ENCODE measurements around the gene FABP1.

Gene FABP1

GRCh38 chr2:88116669-88117432, 11.0 kb downstream of the FABP1 start:
- H3K27ac ChIP-seq (ENCODE audit: low read depth, low read length), result no peak overlapping the region
- no peaks in the 10 kb centered on the region for H3K9me3 ChIP-seq (ENCODE audit: control insufficient read depth in 5 of 5, low read length in 5 of 5)
- H3K36me3 ChIP-seq (ENCODE audit: control insufficient read depth in 5 of 5, insufficient read depth in 5 of 5, low read length in 5 of 5), result no peaks in the 10 kb centered on the region
- H3K4me1 ChIP-seq (ENCODE audit: control insufficient read depth in 5 of 5, insufficient read depth in 5 of 5, low read length in 5 of 5), result peaks cover 0 to 4% (median 0%) of the 10 kb centered on the region in 5 donors
- no peak overlapping the region for H3K9ac ChIP-seq (ENCODE audit: low read length in 5 of 5)
- H3K4me3 ChIP-seq (ENCODE audit: low read depth in 1 of 5, low read length in 5 of 5), result no peak overlapping the region
- peaks cover 0 to 3% (median 0%) of the 10 kb centered on the region in 5 donors for H3K27me3 ChIP-seq (ENCODE audit: control insufficient read depth in 5 of 5, insufficient read depth in 4 of 5, low read length in 5 of 5)

DNA sequence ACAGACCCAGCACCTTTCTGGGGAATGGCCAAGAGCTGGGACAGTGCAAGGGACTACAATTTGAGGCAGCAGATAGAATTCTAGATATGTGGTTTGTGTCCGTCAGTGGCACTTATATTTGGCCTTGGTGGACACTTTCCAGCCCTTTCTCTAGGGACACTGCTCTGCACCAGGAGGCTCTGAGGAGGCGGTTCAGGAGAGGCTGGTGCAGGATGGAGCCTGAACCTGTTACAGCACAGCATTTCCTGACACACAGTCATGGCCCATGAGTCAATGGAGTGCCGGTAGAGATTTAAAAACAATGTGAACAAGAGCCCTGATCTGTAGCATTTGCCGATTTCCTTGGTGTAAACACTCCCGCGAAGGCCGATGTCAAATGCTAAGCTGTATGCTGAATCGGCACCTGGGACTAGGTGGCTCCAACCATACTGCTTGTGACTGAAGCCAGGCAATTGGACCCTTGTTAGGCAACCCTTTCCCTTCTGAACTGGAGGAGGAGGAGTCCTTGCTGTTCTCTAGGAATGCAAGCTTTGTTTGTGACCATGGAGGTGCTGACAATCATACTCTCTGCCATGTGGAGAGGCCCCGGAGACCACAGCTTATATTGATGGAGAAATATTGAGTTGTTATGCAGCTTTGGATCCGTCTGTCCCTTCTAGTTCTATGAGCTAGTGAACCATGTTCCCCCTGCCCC, 11.9 kb downstream of the FABP1 start:
- peaks cover 0 to 3% (median 0%) of the 10 kb centered on the region in 5 donors for H3K27me3 ChIP-seq (ENCODE audit: control insufficient read depth in 5 of 5, insufficient read depth in 4 of 5, low read length in 5 of 5)

GRCh38 chr2:88114889-88115288, 13.0 kb downstream of the FABP1 start:
- no peaks in the 10 kb centered on the region for H3K36me3 ChIP-seq (ENCODE audit: control insufficient read depth in 5 of 5, insufficient read depth in 5 of 5, low read length in 5 of 5)
- no peak overlapping the region for H3K9ac ChIP-seq (ENCODE audit: low read length in 5 of 5)
- H3K27ac ChIP-seq (ENCODE audit: low read depth, low read length), result no peak overlapping the region
- no peaks in the 10 kb centered on the region for H3K9me3 ChIP-seq (ENCODE audit: control insufficient read depth in 5 of 5, low read length in 5 of 5)
- H3K27me3 ChIP-seq (ENCODE audit: control insufficient read depth in 5 of 5, insufficient read depth in 4 of 5, low read length in 5 of 5), result peaks cover 0 to 3% (median 0%) of the 10 kb centered on the region in 5 donors
- no peak overlapping the region for H3K4me3 ChIP-seq (ENCODE audit: low read depth in 1 of 5, low read length in 5 of 5)
- peaks cover 0 to 4% (median 0%) of the 10 kb centered on the region in 5 donors for H3K4me1 ChIP-seq (ENCODE audit: control insufficient read depth in 5 of 5, insufficient read depth in 5 of 5, low read length in 5 of 5)

More for the DNA sequence above, 11.9 kb downstream of the FABP1 start:
- no peaks in the 10 kb centered on the region for H3K9me3 ChIP-seq (ENCODE audit: control insufficient read depth in 5 of 5, low read length in 5 of 5)
- no peaks in the 10 kb centered on the region for H3K36me3 ChIP-seq (ENCODE audit: control insufficient read depth in 5 of 5, insufficient read depth in 5 of 5, low read length in 5 of 5)
- peaks cover 0 to 4% (median 0%) of the 10 kb centered on the region in 5 donors for H3K4me1 ChIP-seq (ENCODE audit: control insufficient read depth in 5 of 5, insufficient read depth in 5 of 5, low read length in 5 of 5)
- H3K9ac ChIP-seq (ENCODE audit: low read length in 5 of 5), result no peak overlapping the region
- H3K27ac ChIP-seq (ENCODE audit: low read depth, low read length), result no peak overlapping the region
- no peak overlapping the region for H3K4me3 ChIP-seq (ENCODE audit: low read depth in 1 of 5, low read length in 5 of 5)

- H3K27ac ChIP-seq (ENCODE audit: low read depth, low read length), result no peak overlapping the region
- H3K4me1 ChIP-seq (ENCODE audit: control insufficient read depth in 5 of 5, insufficient read depth in 5 of 5, low read length in 5 of 5), result peaks cover 0 to 4% (median 0%) of the 10 kb centered on the region in 5 donors
- no peak overlapping the region for H3K9ac ChIP-seq (ENCODE audit: low read length in 5 of 5)
- H3K27me3 ChIP-seq (ENCODE audit: control insufficient read depth in 5 of 5, insufficient read depth in 4 of 5, low read length in 5 of 5), result peaks cover 0 to 2% (median 0%) of the 10 kb centered on the region in 5 donors
- H3K9me3 ChIP-seq (ENCODE audit: control insufficient read depth in 5 of 5, low read length in 5 of 5), result no peaks in the 10 kb centered on the region
- H3K36me3 ChIP-seq (ENCODE audit: control insufficient read depth in 5 of 5, insufficient read depth in 5 of 5, low read length in 5 of 5), result no peaks in the 10 kb centered on the region
- no peak overlapping the region for H3K4me3 ChIP-seq (ENCODE audit: low read depth in 1 of 5, low read length in 5 of 5)
These were observed 14.8 kb downstream of the FABP1 start for GRCh38 chr2:88113069-88113468.

DNA sequence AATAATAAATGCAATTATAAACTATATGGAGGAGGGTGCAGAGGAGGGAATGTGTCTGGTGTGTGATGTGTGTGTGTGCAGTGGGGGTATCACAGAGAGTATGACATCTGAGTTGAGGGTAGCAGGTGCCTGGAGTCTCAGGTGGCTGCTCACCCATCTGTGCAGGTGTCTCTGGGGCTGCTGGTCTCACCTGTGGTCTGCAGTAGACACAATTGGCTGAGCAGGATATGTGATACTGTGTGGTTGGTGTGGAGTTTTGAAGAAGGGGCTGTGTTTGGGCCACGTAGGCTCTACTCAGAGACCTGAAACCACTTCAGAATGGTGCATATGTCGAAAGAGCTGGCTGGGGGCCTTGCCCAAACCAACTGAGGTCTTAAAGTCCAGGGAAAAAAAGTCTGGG, 17.0 kb downstream of the FABP1 start:
- no peaks in the 10 kb centered on the region for H3K27me3 ChIP-seq (ENCODE audit: control insufficient read depth in 5 of 5, insufficient read depth in 4 of 5, low read length in 5 of 5)

GRCh38 chr2:88108796-88109195, 19.1 kb downstream of the FABP1 start:
- Histone ChIP-seq H3K36me3 (ENCODE audit: control insufficient read depth in 5 of 5, insufficient read depth in 5 of 5, low read length in 5 of 5) (no peaks in the 10 kb centered on the region), H3K4me3 (ENCODE audit: low read depth in 1 of 5, low read length in 5 of 5) (no peak overlapping the region), H3K4me1 (ENCODE audit: control insufficient read depth in 5 of 5, insufficient read depth in 5 of 5, low read length in 5 of 5) (no peaks in the 10 kb centered on the region), H3K9me3 (ENCODE audit: control insufficient read depth in 5 of 5, low read length in 5 of 5) (no peaks in the 10 kb centered on the region), H3K27me3 (ENCODE audit: control insufficient read depth in 5 of 5, insufficient read depth in 4 of 5, low read length in 5 of 5) (no peaks in the 10 kb centered on the region), H3K27ac (ENCODE audit: low read depth, low read length) (no peak overlapping the region), H3K9ac (ENCODE audit: low read length in 5 of 5) (no peak overlapping the region)

More for the DNA sequence above, 17.0 kb downstream of the FABP1 start:
- Histone ChIP-seq H3K36me3 (ENCODE audit: control insufficient read depth in 5 of 5, insufficient read depth in 5 of 5, low read length in 5 of 5) (no peaks in the 10 kb centered on the region), H3K4me1 (ENCODE audit: control insufficient read depth in 5 of 5, insufficient read depth in 5 of 5, low read length in 5 of 5) (peaks cover 0 to 4% (median 0%) of the 10 kb centered on the region in 5 donors), H3K4me3 (ENCODE audit: low read depth in 1 of 5, low read length in 5 of 5) (no peak overlapping the region), H3K9ac (ENCODE audit: low read length in 5 of 5) (no peak overlapping the region), H3K9me3 (ENCODE audit: control insufficient read depth in 5 of 5, low read length in 5 of 5) (no peaks in the 10 kb centered on the region), H3K27ac (ENCODE audit: low read depth, low read length) (no peak overlapping the region)

GRCh38 chr2:88100489-88100858, 27.4 kb downstream of the FABP1 start:
- Histone ChIP-seq H3K27ac (ENCODE audit: low read depth, low read length) (no peak overlapping the region), H3K27me3 (ENCODE audit: control insufficient read depth in 5 of 5, insufficient read depth in 4 of 5, low read length in 5 of 5) (peaks cover 0 to 4% (median 0%) of the 10 kb centered on the region in 5 donors), H3K4me1 (ENCODE audit: control insufficient read depth in 5 of 5, insufficient read depth in 5 of 5, low read length in 5 of 5) (peaks cover 0 to 12% (median 7%) of the 10 kb centered on the region in 5 donors), H3K9me3 (ENCODE audit: control insufficient read depth in 5 of 5, low read length in 5 of 5) (no peaks in the 10 kb centered on the region), H3K36me3 (ENCODE audit: control insufficient read depth in 5 of 5, insufficient read depth in 5 of 5, low read length in 5 of 5) (no peaks in the 10 kb centered on the region), H3K9ac (ENCODE audit: low read length in 5 of 5) (no peak overlapping the region), H3K4me3 (ENCODE audit: low read depth in 1 of 5, low read length in 5 of 5) (no peak overlapping the region)

DNA sequence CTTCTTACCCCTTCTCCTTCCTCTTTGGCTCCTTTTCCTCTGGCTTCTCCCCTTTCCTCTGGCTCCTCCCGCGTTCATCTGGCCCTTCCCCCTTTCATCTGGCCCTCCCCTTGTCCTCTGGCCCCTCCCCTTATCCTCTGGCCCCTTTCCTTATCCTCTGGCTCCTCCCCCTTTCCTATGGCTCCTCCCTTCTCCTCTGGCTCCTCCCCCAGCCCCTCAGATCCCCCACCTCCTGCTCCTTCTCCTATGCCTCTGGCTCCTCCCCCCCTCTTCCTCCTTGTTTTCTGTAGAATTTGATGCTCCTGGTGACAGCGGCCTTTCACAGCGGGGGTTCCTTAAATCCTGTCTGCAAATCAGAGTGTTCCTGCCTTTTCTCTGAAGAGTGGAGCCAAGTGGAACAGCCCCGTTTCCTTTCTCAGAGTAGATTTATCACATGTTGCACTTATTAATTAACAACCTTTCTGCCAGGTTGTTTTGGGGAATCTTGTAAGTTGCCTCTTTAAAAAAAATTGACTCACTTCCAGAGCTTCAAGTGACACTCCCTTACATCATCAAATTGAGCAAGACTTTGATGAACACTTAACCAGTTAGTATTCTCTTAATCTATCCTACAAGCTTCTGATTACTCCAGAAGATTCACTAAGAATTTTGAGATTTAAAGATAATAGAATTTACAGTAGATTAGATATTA, 27.9 kb downstream of the FABP1 start:
- no peaks in the 10 kb centered on the region for H3K9me3 ChIP-seq (ENCODE audit: control insufficient read depth in 5 of 5, low read length in 5 of 5)
- H3K9ac ChIP-seq (ENCODE audit: low read length in 5 of 5), result no peak overlapping the region
- H3K36me3 ChIP-seq (ENCODE audit: control insufficient read depth in 5 of 5, insufficient read depth in 5 of 5, low read length in 5 of 5), result no peaks in the 10 kb centered on the region
- H3K27me3 ChIP-seq (ENCODE audit: control insufficient read depth in 5 of 5, insufficient read depth in 4 of 5, low read length in 5 of 5), result peaks cover 0 to 4% (median 0%) of the 10 kb centered on the region in 5 donors
- no peak overlapping the region for H3K27ac ChIP-seq (ENCODE audit: low read depth, low read length)
- H3K4me3 ChIP-seq (ENCODE audit: low read depth in 1 of 5, low read length in 5 of 5), result no peak overlapping the region
- H3K4me1 ChIP-seq (ENCODE audit: control insufficient read depth in 5 of 5, insufficient read depth in 5 of 5, low read length in 5 of 5), result peaks cover 0 to 12% (median 7%) of the 10 kb centered on the region in 5 donors

DNA sequence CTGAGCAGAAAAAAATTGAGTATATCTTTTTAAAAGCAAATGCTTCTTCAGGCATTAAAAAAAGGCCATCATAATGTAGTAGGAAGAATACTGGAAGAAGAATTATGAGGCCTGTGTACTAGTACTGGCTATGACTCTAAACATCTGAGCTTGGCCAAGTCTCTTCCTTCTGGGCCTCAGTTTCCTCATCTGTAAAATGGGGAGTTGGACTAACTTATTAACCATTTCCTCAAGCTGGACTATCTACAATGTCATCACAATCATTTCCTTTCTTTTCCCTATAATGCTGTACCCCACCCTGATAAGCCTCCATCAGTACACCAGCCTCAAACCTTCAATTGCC, 29.3 kb downstream of the FABP1 start:
- Histone ChIP-seq H3K4me1 (ENCODE audit: control insufficient read depth in 5 of 5, insufficient read depth in 5 of 5, low read length in 5 of 5) (peaks cover 0 to 12% (median 7%) of the 10 kb centered on the region in 5 donors), H3K4me3 (ENCODE audit: low read depth in 1 of 5, low read length in 5 of 5) (no peak overlapping the region), H3K27ac (ENCODE audit: low read depth, low read length) (no peak overlapping the region), H3K9ac (ENCODE audit: low read length in 5 of 5) (no peak overlapping the region), H3K36me3 (ENCODE audit: control insufficient read depth in 5 of 5, insufficient read depth in 5 of 5, low read length in 5 of 5) (no peaks in the 10 kb centered on the region), H3K9me3 (ENCODE audit: control insufficient read depth in 5 of 5, low read length in 5 of 5) (no peaks in the 10 kb centered on the region), H3K27me3 (ENCODE audit: control insufficient read depth in 5 of 5, insufficient read depth in 4 of 5, low read length in 5 of 5) (peaks cover 0 to 4% (median 0%) of the 10 kb centered on the region in 5 donors)

Measured in subcutaneous abdominal adipose tissue (tissue), 5 donors.